GM19372 (cell line): ENCODE measurements around the gene ASB1.
"Not testable (repeated sequence)": the region's sequence is repeated elsewhere in the genome, so short reads cannot be mapped to it uniquely, and the experiment has no call there.

Source experiments
- ATAC-seq: cut with Tn5 transposase; IDR thresholded peaks from one replicate; pipeline ENCODE4 v1.9.1; 2021; ENCODE audit warnings: mild to moderate bottlenecking, low read depth, moderate library complexity; ENCODE audit not compliant: unreplicated experiment

The ASB1 gene

DNA sequence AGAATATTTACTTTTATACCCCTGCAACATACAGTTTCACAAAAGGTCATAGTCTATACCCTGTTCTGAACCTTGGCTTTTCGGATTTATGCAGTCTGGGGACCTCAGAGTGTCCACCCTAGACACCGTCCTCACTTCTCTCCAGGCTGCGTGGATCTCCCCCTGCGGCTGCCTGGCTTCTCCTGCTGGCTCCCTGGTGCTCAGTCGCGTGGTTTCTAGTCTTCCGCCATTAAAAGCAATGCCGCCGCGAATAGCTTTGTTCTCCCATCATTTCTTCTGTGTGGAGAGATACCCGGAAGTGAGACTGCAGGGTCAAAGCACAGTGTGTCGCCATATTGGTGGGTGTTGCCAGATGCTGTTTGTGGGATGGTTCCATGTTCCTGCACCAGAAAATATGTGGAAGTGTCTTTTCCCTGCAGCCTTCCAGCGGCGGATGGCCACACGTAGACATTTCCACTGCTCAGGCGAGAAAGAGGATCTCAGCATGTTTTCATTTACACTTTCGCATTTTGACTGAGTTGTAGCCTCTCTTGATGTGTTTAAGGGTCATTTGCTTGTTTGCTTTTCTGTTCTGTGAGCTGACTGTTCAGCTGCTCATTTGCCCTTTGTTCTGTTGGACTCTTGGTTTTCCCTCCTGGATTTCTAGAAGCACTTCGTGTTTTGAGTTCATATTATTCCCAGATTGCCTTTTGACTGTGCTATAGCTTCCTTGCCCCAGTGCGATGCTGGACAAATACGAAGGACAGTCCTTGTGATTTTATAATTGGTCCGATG is 22.9 kb upstream of the ASB1 start:
- no peak for ATAC-seq

DNA sequence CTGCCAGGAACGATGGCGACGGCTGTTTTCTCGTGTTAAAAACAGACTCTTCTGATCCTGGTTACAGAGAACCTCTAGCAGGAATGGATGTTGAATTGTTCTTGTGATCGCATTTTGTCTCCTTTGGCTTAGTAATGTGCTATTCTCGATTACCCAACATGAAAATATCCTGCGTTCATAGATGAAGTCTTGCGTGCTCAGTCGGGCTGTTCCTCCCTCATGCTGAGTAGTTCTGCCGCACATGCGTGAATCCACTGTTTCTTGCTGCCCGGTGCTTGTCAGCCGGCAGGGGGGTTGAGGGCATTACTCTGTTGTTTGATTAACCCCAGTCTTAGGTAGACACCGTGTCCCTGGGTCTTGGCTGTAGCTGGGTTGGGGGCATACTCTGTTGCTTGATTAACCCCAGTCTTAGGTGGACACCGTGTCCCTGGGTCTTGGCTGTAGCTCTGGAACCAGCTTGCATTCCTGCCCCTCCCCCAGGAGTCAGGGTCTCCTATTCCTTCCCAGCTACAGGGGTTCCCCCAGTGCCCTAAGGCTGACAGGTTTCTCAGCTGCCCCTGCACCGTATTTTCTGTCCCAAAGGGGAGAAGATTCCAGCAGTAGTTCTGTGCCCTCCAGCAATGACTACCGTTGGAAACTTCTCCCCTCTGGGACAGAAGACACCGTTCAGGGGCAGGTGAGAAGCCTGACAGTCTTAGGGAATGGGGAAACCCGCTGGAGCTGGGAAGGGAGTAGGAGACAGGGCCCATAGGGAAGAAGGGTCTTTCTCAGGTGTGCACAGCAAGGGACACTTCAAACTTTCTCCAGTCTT is 22.1 kb upstream of the ASB1 start:
- no peak for ATAC-seq

DNA sequence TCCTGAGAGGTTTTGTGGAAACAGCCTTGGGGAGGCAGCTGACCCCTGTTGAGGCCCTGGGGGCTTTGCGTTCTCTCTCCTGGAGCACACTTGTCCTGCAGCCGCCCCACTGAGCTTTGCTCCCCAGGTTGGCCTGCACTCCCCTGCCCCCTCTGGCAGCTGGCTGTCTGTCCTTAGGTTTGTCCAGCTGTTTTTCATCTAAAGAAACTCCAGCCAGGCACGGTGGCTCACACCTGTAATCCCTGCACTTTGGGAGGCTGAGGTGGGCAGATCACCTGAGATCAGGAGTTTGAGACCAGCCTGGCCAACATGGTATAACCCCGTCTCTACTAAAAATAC is 21.5 kb upstream of the ASB1 start:
- ATAC-seq, result not testable (repeated sequence)

DNA sequence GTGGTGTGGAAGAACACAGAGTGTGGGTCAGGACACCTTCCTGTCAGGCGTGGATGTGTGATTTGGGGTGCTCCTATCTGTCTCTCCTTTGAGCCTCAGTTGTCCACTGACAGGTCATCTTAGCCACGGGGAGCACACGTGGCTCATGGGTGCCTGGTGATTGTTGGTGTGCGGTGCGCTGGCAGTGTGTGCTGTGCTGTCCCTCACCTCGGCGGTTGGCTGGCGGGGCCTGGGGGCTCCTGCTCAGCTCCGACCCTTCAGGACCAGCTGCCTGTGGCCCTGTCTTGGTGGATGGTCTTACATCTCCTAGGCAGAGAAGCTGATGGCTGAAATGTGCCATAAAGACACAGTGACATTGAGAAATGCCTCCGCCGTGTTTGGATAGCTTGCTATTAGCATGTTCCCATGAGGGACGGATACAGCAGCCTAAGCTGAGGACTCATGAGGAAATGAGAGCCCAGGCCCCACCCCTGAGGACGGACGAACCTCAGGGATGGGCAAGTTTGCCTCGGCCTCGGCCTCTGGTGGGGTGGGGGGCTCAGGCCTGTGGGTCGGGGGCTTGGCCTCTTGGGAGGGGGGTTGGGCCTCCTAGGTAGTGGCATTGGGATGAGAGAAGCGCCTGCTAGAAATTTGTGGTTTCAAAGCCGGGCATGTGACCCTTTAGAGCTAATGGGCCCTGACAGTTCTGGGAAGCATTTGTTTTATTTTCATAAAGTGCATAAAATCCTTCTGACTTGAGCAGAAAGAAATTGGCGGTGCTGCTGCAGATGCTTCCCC is 20.3 kb upstream of the ASB1 start:
- no peak for ATAC-seq

DNA sequence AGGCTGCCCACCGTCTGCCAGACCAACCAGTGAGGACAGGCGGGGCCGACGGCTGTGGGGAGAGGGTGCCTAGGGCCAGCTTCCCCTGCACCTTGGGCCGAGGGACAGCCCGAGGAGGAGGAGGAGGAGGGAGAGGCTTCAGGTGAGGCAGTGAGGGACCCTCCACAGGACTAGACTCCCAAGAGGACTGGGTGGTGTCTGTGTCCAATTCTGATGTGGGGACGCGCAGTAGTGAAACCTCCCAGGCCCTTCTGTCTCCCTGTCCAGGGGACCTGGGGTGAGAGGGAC is 19.8 kb upstream of the ASB1 start:
- ATAC-seq, result no peak

DNA sequence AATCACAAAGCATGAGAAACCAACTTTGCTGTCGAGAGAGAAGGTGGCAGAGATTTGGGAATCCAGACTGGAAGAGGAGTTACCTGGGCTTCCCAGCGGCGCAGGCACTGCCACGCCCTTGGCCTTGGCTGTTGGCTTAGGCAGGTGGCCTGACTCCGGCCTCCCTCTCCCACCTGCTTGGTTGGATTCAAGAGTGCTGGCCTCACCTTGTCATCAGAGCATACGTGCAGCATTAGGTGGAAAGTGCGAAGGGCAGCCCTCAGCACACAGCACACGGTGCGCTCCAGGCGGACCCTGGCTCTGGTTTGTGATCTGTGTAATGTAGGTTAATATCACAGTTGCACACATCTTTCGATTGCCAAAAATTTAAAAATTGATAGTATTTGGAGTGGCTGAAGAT is 19.2 kb upstream of the ASB1 start:
- no peak for ATAC-seq

DNA sequence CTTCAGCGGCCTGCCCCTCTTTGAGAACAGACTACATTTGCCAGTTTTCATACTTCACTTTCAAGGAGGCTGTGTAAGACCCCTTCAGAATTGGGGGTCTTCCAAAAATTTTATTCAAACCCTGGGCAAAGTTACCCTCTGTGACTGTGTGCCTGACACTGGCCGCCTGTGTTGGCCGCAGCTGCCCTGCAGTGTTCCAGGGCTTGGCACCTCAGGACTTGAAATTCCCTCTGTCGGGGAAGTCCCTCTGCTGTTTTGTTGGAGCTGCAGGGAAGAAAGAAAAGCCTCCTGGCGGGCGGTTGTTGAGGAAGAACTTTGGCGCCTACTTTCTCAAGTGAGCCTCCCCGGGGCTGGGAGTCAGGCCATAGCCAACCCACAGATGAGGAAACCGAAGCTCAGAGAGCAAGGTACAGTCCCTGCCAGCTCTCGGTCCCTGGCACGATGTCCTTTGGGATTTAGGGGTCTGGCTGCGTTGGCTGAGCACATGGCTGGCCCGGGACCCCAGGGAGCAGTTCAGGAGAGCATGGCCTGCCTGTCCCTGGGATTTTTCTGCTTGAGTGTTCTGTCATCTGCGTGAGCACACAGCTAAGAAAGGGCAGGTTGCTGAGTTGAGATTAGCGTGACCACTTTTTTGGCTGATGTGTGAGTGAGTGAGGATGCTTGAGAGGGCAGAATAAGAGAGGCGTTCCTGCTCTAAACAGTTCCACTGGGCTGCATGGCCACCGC is 17.9 kb upstream of the ASB1 start:
- no peak for ATAC-seq

DNA sequence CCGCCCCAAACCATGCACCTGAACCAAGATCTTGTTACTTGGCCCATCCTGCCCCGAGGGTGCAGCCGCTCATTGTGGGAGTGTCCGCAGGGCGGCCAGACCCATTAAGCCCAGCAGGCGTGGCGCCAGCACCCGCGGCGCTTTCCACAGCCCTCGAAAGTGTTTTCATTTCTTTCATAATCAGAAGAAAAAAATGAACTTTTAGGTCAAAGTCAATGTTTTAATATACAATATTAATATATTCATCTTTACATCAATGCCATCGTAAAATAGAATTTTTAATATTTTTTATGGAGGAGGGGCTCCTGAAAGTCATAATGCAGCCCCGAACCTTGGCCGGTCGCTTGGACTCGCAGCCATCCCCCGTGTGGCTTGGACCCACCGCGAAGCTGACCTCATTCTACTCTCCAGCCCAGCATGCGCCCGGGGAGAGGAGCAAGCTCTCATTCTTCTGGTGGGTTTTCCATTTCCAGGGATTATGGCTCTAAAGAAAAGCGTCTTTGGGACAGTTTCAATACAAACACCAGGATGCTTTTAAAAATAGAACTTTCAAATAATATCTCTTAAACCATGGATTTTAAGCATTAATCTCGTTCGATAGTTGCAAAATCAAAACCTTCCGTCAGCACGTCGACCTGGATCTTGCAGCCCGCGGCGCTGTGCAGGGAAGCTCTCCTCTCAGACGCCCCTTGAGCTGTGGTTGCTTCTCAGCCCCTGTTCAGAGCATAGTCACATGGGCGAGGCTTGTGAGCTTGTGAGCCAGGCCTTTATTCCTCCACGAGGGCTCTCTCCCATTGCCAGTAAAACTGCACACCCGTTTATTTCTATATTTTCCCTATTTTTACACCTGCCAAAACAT is 17.2 kb upstream of the ASB1 start:
- ATAC-seq, result no peak

DNA sequence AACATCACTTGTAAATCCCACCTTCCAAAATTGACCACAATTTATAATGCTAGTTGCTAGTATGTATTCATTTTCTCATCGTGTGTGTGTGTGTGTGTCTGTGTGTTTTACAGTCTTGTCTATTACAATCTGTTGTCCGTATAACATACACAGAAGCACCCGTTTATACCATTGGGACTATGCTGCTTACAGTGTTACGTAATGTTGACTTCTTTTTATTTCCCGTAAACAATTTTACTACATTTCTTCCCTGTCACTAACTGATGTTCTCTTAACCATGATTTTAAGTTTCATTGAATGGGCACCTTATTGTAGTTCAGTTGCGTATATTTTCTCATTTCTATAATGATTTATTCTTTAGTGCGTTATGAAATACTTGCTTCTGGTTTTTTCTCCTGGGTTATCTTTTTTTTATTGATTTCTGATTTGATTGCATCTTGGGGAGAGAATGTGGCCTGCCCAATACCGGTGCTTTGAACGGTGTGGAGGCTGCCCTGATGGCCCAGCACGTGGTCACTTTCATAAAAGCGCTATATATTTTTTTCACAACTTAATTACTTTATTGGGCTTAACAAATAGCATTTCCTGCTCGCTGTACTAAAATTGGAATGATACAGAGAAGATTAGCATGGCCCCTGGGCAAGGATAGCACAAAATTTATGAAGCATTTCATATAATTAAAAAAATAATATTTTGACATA is 14.5 kb upstream of the ASB1 start:
- ATAC-seq, result no peak

DNA sequence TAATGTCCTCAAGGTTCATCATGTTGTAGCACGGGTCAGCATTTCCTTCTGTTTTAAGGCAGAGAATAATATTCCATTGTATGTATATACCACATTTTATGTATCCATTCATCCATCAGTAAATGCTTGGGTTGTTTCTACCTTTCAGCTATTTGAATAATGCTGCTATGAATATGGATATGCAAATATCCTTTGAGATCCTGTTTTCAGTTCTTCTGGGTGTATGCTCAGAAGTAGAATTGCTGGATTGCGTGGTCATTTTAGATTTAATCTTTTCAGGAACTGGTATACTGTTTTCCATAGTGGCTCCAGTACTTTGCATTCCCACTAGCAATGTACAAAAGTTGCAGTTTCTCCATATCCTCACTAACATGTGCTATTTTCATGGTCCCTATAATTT is 13.4 kb upstream of the ASB1 start:
- ATAC-seq, result no peak

DNA sequence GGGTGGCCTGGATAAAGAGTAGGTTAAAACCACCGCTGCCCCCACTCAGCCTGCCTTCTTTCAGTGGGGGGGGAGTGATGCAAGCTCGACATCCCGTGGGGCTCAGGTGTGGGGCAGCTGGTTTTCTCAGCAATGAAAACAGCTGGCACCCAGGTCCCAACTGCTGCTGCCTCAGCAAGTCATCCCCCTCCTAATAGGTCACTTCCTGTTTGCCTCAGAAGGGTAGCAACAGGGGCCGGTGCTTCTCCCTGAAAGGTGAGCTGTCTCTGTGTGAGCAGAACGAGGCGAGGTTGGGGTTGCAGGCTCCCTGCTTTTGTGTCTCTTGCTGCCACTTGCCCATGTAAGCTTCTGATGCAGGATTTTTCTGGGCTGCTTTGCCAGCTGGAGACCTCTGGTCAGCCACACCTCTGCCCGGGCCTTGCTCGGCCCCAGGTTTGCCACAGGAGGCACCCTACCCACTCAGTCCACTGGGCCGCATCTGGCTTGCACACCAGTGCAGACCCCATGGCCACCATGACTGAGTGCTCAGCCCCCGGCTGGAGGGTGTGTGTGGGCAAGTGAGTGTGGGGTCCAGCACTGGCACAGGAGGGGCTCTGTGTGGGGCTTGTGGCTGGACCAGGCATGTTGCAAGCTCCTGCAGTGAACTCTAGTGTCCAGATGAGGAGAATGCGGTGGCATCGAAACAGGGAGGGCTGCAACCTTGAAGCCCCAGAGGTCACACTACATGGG is 11.5 kb upstream of the ASB1 start:
- ATAC-seq, result no peak

DNA sequence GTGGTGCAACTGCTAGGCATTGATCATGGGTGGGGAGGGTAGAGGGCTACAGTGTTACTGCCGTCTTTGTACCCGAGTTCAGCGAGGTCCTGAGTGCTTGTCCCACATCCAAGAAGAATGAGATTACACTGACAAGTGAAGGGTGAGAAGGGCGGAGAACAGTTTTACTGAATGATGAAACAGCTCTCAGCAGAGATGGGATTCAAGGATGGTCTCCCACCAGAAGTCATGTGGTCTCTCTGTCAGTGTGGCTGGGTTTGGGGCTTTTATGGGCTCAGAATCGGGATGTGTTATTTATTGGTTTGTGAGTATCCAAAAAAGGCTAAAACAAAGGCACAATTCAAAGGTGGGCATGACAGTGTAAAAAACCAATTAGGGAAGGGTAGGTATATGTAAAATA is 10.8 kb upstream of the ASB1 start:
- no peak for ATAC-seq

DNA sequence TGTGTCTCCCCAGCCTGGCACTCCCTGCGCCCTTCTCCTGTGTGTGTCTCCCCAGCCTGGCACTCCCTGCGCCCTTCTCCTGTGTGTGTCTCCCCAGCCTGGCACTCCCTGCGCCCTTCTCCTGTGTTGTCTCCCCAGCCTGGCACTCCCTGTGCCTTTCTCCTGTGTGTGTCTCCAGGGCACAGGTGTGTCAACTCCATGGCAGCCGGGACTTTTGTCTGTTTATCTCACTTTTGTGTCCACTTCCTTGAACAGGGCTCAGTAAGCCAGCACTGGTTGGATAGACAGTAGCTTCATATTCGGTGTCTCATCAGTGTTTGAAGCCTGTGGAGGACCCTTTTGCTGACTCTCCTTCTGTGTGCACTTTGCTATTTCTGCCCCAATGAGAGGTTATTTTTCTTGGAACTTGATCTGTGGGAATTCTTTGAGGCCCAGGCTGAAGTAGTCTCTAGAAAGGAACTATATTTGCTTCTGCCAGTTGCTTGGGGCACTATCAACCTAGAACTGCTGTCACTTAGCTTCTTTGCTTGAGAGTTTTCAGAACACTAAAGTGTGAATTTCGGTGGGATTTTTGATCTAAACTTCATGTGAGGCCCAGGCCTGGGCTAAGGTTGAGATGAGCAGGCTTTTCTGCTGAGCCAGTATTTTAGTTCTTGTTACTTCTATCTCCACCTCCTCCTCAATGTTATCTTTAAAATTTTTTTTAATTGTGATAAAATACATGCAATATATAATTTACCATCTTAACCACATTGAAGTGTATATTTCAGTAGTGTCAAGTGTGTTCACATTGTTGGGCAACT is 8.3 kb upstream of the ASB1 start:
- ATAC-seq, result no peak

DNA sequence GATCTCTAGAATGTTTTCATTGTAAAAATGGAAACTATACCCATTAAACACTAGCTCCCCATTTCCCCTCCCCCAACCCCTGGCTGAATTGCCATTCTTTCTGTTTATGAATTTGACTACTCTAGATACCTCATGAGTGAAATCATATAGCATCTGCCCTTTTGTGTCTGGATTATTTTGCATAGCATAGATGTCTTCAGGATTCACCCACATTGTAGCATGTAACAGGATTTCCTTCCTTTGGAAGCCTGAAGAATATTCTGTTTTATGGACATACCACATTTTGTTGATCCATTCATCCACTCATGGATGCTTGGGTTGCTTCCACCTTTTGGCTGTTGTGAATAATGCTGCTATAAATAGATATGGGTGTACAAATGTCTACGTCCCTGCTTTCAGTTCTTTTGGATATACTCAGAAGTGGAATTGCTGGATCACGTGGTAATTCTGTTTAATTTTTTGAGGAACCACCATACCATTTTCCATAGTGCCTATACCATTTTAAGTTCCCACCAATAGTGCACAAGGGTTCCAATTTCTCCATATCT is 7.7 kb upstream of the ASB1 start:
- no peak for ATAC-seq

DNA sequence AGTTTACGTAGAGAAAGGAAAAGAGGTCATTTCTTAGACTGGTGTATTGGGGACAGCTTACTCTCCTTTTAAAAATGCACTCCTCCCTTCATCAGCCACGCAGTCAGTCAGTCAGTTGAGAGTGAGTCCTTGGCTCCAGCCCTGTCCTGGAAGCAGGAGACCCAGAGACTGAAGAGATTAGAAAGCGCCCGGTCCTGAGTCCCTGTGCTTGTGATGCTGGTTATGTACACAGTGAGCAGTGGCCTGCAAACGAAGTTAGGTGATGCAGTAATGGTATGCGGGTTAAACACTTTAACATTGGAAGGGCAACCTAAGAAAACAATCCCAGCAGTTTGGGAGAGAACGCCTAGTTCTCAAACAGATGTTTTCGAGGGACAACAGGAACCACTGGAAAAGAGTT is 6.3 kb upstream of the ASB1 start:
- no peak for ATAC-seq

DNA sequence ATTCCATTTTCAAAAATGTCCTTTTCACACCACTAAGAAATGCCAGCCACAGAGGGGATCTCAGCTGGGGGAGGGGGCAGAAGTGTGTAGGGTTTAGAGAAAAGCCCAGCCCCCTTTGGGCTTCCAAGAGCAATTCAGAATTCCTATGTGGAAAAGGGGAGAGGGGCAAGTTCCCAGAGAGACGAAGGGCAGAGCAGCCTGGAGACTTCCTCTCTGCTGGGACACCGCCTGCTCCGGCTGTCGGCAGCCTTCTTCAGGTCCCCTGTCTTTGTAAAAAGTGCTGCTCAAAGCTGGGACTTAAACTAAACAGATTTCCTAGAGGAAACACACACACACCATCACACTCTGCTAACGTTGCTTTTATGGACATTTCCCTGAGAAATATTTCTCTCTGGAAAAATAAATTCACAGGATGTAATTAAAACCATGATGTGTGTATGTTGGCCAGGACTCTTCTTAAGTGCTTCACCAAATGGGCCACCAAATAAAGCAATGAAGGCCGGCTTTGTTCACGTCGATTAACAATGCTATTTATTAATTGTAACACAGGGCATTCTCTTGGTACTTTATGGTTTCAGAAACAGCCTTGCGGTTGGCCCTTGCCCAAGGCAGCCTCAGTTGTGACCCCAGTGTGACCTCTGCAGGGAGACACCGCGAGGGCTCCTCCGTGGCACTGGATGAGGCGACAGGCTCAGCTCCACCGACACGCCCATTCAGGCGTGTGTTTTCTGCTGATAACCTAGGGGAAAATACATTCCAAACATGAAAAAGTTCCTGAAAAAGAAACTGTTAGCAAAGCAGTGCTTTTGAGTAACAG is 5.6 kb upstream of the ASB1 start:
- no peak for ATAC-seq

DNA sequence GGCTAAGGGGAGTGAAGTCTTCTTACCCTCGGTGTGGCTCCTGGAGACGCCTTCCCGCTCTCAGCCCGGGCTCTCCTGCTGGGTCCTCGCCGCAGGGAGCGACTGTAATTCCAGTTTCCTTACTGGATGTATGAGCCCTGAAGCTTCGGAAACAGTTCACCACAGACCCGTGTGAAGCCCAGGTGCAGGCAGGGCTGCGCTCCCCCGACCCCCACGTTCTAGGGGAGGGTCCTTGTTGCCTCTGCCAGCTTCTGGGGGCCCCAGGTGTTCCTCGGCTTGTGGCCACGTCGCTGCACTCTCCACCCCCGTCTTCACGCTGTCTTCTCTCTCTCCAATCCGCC is 5.1 kb upstream of the ASB1 start:
- ATAC-seq, result no peak
